Measurements from ENCODE around the gene C1QTNF8.

Gene C1QTNF8

GRCh38 chr16:1080801-1081733, 15.0 kb downstream of the C1QTNF8 start:
- WGBS, 2 donors (ENCODE audit: extremely low coverage in 2 of 2, insufficient read length in 2 of 2, insufficient replicate concordance in 1 of 2): no CpG with 5 or more reads among the region's 42 CpGs
- DNase-seq (ENCODE audit: low spot score): no peak
- H3K4ac ChIP-seq (ENCODE audit: low read length): peak overlapping the region; percentile 66
- H3K4me1 ChIP-seq (ENCODE audit: control insufficient read depth in 2 of 2, insufficient read depth in 1 of 2, low read depth in 1 of 2, low read length in 2 of 2): peaks cover 9 to 10% of the 10 kb centered on the region in 2 donors
- peak overlapping the region; percentile 84 for H2BK12ac ChIP-seq (ENCODE audit: low read length)
- peak overlapping the region; percentile 31 for H3K14ac ChIP-seq (ENCODE audit: low read length)
- no peak overlapping the region for H3K4me3 ChIP-seq (ENCODE audit: low read length in 2 of 2)
- no peak overlapping the region for H4K91ac ChIP-seq (ENCODE audit: low read depth, low read length, poor library complexity)
- peak overlapping the region; percentile 63 for H3K9ac ChIP-seq (ENCODE audit: low read depth, low read length, poor library complexity)
- H4K8ac ChIP-seq (ENCODE audit: low read depth, low read length): no peak overlapping the region
- no peak overlapping the region for H3K27ac ChIP-seq (replicated peaks; ENCODE audit: low read length)
- peak overlapping the region; percentile 90 for H3K18ac ChIP-seq (ENCODE audit: low read length)
- no peak overlapping the region for H2BK120ac ChIP-seq (ENCODE audit: low read depth, low read length)
- peaks cover 5% of the 10 kb centered on the region for H3K79me1 ChIP-seq (ENCODE audit: low read depth, low read length)
- no peak overlapping the region for H3K4me2 ChIP-seq (ENCODE audit: insufficient read depth, low read length, poor library complexity, severe bottlenecking)
- peaks cover 12 to 14% of the 10 kb centered on the region in 2 donors for H3K9me3 ChIP-seq (replicated peaks in 1 of 2; ENCODE audit: control insufficient read depth in 2 of 2, insufficient read depth in 1 of 2, low read depth in 1 of 2, low read length in 2 of 2)
- peaks cover 0 to 2% of the 10 kb centered on the region in 2 donors for H3K36me3 ChIP-seq (replicated peaks in 1 of 2; ENCODE audit: control insufficient read depth in 2 of 2, insufficient read depth in 2 of 2, low read length in 2 of 2)
- H3K23ac ChIP-seq (ENCODE audit: low read depth, low read length, poor library complexity): peak overlapping the region; percentile 29
- H2AK5ac ChIP-seq (ENCODE audit: low read depth, low read length): peak overlapping the region; percentile 97
- H2AFZ ChIP-seq (ENCODE audit: low read length): no peak overlapping the region
- H2BK15ac ChIP-seq (ENCODE audit: low read length): peak overlapping the region; percentile 98
- no peak overlapping the region for H2BK5ac ChIP-seq (ENCODE audit: low read length)
- peaks cover 0 to 36% (median 0%) of the 10 kb centered on the region in 3 experiments for H3K27me3 ChIP-seq (ENCODE audit: control insufficient read depth in 3 of 3, insufficient read depth in 3 of 3, low read depth in 1 of 3, low read length in 3 of 3)

DNA sequence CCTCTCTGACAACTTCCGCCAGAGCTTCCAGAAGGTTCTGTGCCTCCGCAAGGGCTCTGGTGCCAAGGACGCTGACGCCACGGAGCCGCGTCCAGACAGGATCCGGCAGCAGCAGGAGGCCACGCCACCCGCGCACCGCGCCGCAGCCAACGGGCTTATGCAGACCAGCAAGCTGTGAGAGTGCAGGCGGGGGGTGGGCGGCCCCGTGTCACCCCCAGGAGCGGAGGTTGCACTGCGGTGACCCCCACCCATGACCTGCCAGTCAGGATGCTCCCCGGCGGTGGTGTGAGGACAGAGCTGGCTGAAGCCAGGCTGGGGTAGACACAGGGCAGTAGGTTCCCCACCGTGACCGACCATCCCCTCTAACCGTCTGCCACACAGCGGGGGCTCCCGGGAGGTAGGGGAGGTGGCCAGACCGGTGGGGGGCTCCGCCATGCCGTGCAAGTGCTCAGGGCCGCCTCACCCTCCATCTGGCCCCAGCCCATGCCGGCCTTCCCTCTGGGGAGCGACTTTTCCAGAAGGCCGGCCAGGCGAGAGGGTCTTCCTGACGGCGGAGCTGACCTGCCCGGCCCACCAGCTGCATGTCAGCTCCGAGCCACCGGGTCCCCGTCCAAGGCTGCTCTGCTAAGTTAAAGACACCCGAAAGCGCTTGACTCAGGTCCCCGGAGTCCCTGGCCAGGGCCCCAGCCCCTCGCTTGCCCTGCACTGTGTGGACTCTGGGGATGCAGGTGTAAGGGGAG, 16.1 kb downstream of the C1QTNF8 start:
- Histone ChIP-seq H3K18ac (ENCODE audit: low read length) (peak overlapping the region; percentile 87), H3K4me3 (ENCODE audit: low read length in 2 of 2) (no peak overlapping the region), H3K27me3 (ENCODE audit: control insufficient read depth in 3 of 3, insufficient read depth in 3 of 3, low read depth in 1 of 3, low read length in 3 of 3) (peaks cover 0 to 36% (median 0%) of the 10 kb centered on the region in 3 experiments), H3K4me2 (ENCODE audit: insufficient read depth, low read length, poor library complexity, severe bottlenecking) (no peak overlapping the region), H3K27ac (replicated peaks; ENCODE audit: low read length) (no peak overlapping the region), H3K4me1 (ENCODE audit: control insufficient read depth in 2 of 2, insufficient read depth in 1 of 2, low read depth in 1 of 2, low read length in 2 of 2) (peaks cover 9 to 10% of the 10 kb centered on the region in 2 donors), H2BK15ac (ENCODE audit: low read length) (peak overlapping the region; percentile 96), H3K9ac (ENCODE audit: low read depth, low read length, poor library complexity) (no peak overlapping the region), H4K8ac (ENCODE audit: low read depth, low read length) (no peak overlapping the region), H2AK5ac (ENCODE audit: low read depth, low read length) (peak overlapping the region; percentile 97), H4K91ac (ENCODE audit: low read depth, low read length, poor library complexity) (peak overlapping the region; percentile 85), H3K14ac (ENCODE audit: low read length) (peak overlapping the region; percentile 82), H2BK120ac (ENCODE audit: low read depth, low read length) (peak overlapping the region; percentile 87), H3K9me3 (replicated peaks in 1 of 2; ENCODE audit: control insufficient read depth in 2 of 2, insufficient read depth in 1 of 2, low read depth in 1 of 2, low read length in 2 of 2) (peaks cover 7 to 11% of the 10 kb centered on the region in 2 donors), H3K4ac (ENCODE audit: low read length) (no peak overlapping the region), H3K23ac (ENCODE audit: low read depth, low read length, poor library complexity) (peak overlapping the region; percentile 80), H2BK12ac (ENCODE audit: low read length) (peak overlapping the region; percentile 63), H2BK5ac (ENCODE audit: low read length) (peak overlapping the region; percentile 95), H2AFZ (ENCODE audit: low read length) (no peak overlapping the region), H3K36me3 (replicated peaks in 1 of 2; ENCODE audit: control insufficient read depth in 2 of 2, insufficient read depth in 2 of 2, low read length in 2 of 2) (peaks cover 0 to 1% of the 10 kb centered on the region in 2 donors), H3K79me1 (ENCODE audit: low read depth, low read length) (peaks cover 5% of the 10 kb centered on the region)
- no peak for DNase-seq (ENCODE audit: low spot score)
- WGBS, 2 donors (ENCODE audit: extremely low coverage in 2 of 2, insufficient read length in 2 of 2, insufficient replicate concordance in 1 of 2): no CpG with 5 or more reads among the region's 45 CpGs

- H3K18ac ChIP-seq (ENCODE audit: low read length): peak overlapping the region; percentile 87
- DNase-seq (ENCODE audit: low spot score): no peak
- H3K27ac ChIP-seq (replicated peaks; ENCODE audit: low read length): no peak overlapping the region
- peaks cover 0 to 42% (median 0%) of the 10 kb centered on the region in 3 experiments for H3K27me3 ChIP-seq (ENCODE audit: control insufficient read depth in 3 of 3, insufficient read depth in 3 of 3, low read depth in 1 of 3, low read length in 3 of 3)
- peak overlapping the region; percentile 89 for H4K91ac ChIP-seq (ENCODE audit: low read depth, low read length, poor library complexity)
- H2AK5ac ChIP-seq (ENCODE audit: low read depth, low read length): peak overlapping the region; percentile 93
- H4K8ac ChIP-seq (ENCODE audit: low read depth, low read length): no peak overlapping the region
- H3K4me3 ChIP-seq (ENCODE audit: low read length in 2 of 2): no peak overlapping the region
- H3K4ac ChIP-seq (ENCODE audit: low read length): peak overlapping the region; percentile 37
- peaks cover 9 to 10% of the 10 kb centered on the region in 2 donors for H3K4me1 ChIP-seq (ENCODE audit: control insufficient read depth in 2 of 2, insufficient read depth in 1 of 2, low read depth in 1 of 2, low read length in 2 of 2)
- H2AFZ ChIP-seq (ENCODE audit: low read length): no peak overlapping the region
- H2BK15ac ChIP-seq (ENCODE audit: low read length): peak overlapping the region; percentile 96
- H2BK12ac ChIP-seq (ENCODE audit: low read length): peak overlapping the region; percentile 84
- H3K9me3 ChIP-seq (replicated peaks in 1 of 2; ENCODE audit: control insufficient read depth in 2 of 2, insufficient read depth in 1 of 2, low read depth in 1 of 2, low read length in 2 of 2): peaks cover 3 to 5% of the 10 kb centered on the region in 2 donors
- no peaks in the 10 kb centered on the region for H3K36me3 ChIP-seq (replicated peaks in 1 of 2; ENCODE audit: control insufficient read depth in 2 of 2, insufficient read depth in 2 of 2, low read length in 2 of 2)
- H2BK120ac ChIP-seq (ENCODE audit: low read depth, low read length): peak overlapping the region; percentile 91
- H2BK5ac ChIP-seq (ENCODE audit: low read length): peak overlapping the region; percentile 95
- H3K4me2 ChIP-seq (ENCODE audit: insufficient read depth, low read length, poor library complexity, severe bottlenecking): no peak overlapping the region
- H3K14ac ChIP-seq (ENCODE audit: low read length): peak overlapping the region; percentile 21
- peak overlapping the region; percentile 80 for H3K23ac ChIP-seq (ENCODE audit: low read depth, low read length, poor library complexity)
- H3K9ac ChIP-seq (ENCODE audit: low read depth, low read length, poor library complexity): no peak overlapping the region
- no CpG with 5 or more reads among the region's 43 CpGs for WGBS, 2 donors (ENCODE audit: extremely low coverage in 2 of 2, insufficient read length in 2 of 2, insufficient replicate concordance in 1 of 2)
- peaks cover 3% of the 10 kb centered on the region for H3K79me1 ChIP-seq (ENCODE audit: low read depth, low read length)
These were observed 16.7 kb downstream of the C1QTNF8 start for GRCh38 chr16:1079341-1079740.

Data from neuronal stem cell (in vitro differentiated cells).